CMK (cell line): ENCODE data around the gene VSTM2A.
"Not testable (repeated sequence)": the region's sequence is repeated elsewhere in the genome, so short reads cannot be mapped to it uniquely, and the experiment has no call there.

Experiments used
- DNase-seq: peaks from one replicate; pipeline ENCODE4 v3.0.0-alpha.2; 2010; ENCODE audit warnings: low read depth

The VSTM2A gene, protein sequence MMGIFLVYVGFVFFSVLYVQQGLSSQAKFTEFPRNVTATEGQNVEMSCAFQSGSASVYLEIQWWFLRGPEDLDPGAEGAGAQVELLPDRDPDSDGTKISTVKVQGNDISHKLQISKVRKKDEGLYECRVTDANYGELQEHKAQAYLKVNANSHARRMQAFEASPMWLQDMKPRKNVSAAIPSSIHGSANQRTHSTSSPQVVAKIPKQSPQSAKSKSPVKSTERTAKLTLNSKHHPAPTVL

DNA sequence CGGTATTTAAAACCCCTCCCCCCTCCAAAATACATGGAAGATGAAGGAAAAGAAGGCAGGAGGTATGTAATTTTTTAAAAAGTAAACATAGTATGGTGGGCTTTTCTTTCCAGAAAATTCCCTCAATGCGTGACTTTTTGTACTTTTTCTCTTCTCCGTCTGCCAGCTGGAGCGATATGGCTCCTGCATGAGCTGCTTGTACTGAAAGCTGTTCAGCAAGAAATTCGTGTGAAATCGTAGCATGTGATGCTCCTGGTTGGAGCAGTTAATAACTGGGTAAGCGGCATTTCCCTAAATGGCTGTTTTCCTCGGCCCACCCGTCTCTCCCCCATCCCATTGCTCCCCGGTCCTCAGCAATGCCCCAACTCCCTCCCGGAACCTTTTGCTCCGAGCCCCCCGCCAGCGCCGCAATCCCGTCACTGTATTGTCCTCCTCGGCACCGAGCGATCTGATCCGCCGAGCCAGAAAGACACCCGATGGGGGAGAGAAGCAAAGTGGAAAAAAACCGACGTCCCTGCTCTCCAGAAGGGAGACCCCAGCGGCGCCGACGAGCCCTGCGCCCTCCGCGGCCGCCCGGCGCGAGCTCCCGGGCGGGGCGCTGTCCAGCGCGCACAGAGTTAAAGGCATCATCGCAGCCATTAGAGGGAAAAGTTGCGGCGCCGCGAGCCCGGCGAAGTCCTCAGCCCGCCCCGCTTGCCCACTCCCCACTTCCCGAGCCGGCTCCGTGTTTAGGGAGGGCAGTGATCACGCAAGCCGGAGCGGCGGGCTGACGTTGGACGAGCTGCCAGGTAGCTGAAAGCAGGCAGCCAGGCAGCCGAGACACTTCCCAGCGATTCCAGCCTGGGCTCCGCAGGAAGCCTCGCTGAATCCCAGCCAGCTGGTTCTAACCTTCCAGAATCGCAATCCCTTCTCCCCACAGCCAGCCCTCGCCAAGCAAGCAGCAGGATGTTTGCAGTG lies at the start of gene VSTM2A:
TSS of gene VSTM2A (plus strand) at position 707 of the 957 bp plus-strand sequence. CDS start 356 bp downstream, outside the sequence.
- DNase-seq: no peak

DNA sequence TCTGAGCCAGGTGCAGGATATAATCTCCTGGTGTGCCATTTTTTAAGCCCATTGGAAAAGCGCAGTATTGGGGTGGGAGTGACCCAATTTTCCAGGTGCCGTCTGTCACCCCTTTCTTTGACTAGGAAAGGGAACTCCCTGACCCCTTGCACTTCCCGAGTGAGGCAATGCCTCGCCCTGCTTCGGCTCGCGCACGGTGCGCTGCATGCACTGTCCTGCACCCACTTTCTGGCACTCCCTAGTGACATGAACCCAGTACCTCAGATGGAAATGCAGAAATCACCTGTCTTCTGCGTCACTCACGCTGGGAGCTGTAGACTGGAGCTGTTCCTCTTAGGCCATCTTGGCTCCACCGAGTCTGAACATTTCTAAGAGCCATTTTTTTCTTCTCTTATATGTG lies 37.6 kb upstream of the VSTM2A start:
- not testable (repeated sequence) for DNase-seq

DNA sequence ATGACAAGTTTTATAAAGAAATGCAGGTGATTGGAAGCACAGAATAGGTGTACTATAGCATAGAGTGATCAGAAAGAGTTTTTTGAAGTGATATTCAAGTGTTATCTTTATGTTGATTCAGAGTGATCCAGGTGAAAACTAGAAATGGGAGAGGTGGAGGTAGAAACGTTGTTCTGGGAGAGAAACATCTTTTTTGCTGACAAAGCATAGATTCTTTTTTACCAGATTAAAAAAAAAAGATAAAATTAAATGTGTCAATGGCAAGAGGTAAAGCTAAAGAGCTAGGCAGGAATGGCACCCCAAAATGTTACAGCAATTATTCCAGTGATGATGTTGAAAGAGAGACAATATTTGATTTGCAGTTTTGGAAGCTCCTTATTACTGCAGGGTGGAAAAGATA lies 12.6 kb upstream of the VSTM2A start:
- no peak for DNase-seq

DNA sequence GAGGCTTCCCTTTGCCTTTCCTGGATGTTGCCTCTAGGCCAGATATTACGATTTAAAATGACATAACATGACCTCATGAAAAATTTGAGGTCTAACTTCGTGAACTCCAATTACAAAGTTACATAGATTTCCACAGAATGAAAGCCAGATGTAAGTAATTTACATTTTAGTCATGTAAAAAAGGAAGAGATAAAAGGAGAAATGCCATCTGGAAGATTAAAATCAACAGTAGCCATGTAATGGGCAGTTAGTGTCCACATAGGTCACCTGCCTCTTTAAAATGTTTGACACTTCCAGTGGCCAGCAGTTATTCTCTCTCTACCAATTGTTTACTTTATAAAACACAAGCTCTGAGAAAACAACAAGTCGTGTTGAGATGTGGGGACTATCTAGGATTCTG lies 4.1 kb upstream of the VSTM2A start:
- no peak for DNase-seq

DNA sequence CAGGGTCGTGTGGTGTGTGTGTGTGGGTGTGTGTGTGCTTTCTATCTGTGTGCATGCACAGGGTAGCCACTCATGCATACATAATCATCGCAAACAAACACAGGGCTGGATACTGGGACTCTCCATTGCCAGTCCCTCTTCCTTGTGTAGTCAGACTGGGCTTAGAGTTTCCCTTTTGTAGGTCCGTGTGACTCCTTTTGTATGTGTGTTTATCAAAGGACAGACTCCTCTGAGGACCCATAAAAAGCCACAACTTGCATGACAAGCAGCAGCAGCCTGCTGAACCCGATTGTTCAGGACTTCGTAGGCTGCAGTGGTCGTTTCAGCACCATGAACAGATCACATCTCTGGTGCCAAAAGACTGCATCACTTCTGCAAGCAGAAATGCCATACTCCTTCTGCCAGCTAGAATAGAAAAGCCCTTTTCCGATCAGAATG lies 895 bp downstream of the VSTM2A start:
- no peak for DNase-seq

DNA sequence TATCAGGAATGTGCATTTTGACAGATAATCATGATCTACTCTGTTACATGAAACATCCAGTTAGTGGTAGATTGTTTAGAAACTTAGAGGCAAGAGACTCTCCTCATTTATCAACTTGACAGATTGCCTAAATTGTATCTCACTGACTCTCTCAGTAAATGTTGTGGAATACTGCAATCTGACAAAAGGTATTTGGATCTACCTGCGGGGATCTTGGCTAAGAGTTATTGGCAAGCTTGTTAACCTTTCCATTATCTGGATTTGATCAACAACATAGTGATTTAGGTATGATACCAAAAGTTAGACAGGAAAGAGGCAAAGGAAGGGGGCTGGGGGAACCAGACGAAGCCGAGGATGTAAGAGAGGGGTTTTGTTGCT lies 2.0 kb downstream of the VSTM2A start:
- DNase-seq: no peak

DNA sequence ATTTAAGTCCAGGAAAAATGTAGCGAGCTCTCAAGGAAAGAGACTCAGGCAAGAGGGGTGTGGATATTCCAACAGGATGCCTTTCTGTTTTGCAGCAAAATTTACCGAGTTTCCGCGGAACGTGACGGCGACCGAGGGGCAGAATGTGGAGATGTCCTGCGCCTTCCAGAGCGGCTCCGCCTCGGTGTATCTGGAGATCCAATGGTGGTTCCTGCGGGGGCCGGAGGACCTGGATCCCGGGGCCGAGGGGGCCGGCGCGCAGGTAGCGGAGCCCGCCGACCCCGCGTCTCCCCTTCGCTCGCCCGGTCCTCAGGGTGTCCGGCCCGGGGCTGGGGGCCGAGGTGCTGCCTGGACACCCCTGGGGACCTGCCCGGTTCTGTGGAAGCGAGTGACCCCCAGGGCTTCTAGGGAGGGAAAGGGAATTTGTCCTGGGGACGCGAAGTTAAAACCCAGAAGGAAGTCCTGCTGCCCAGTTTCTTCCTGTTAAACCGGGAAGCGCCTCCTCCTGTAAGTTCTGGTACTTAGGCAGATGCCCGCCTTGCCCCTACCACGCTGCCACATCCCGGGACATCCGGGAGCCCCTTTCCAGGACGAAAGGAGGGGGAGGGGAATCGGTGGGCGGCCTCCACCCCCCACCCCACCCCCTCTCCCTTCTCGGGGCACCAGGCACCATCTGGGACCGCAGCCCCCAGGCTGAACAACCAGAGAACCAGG lies 2.5 kb downstream of the VSTM2A start:
- no peak for DNase-seq

DNA sequence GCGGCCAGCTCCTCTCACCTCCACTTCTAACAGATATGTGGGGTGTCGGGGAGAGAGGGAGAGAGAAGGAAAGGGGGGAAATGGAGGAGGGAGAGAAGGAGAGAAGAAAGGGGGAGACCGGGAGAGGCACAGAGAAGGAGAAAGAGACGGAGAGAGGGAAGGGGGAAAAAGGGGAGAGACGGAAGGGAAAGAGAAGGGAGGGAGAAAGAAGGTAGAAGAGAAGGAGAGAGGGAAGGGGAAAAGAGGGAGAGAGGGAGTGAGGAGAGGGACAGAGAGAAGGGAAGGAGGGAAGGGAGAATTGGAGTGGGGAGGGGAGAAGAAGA lies 3.0 kb downstream of the VSTM2A start:
- no peak for DNase-seq

DNA sequence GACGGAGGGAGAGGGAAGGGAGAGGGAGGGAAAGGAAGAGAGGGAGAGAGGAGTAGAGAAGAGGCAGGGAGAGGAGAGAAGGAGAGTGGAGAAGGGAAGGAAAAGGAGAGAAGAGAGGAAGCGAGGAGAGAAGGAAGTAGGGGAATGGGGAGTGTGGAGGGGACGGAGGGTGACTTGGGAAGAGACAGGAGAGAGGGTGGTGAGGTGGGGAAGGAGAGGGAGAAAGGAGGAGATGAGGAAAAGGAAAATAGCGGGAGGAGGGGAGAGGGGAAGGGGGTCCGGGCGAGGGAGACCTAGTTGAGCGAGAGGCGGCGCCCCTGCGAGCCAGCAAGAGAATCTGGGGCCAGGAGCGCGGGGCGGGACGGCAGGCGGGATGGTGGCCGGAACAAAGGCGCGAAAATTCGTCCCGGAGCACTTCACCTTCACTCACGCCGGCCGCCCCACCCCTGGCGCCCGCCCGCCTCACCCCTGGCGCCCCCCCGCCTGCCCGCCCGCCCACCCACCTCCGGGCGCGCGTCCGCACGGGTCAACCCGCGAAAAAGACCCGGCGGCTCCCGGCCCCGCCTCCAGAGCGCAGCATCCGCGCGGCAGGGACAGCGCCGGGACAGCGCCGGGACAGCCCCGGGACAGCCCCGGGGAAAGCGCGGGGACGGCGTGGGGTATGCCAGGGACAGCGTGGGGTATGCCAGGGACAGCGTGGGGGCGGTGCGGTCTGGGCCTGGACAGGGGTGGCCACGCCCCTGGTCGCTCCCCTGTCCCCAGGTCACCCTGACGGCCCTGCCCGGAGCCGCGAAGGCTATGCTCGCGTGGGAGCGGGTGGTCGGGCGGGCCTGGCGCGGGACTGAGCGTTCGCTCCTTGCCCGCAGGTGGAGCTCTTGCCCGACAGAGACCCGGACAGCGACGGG lies 4.2 kb downstream of the VSTM2A start:
- no peak for DNase-seq

DNA sequence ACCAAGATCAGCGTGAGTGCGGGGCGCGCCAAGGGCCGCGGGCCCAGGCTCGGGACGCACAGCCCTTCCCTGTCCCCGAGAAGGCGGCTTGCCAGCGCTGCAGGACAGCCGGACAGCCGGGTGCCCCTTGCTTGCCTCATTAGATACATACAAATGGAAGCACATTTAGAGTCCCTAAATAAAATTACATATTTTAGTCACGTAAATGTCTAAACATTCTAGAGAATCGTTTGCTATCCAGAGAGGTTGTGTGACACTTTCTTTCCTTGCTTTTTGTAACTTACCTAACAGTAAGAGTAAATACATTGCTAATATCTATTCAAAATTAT lies 4.8 kb downstream of the VSTM2A start:
- DNase-seq: no peak

DNA sequence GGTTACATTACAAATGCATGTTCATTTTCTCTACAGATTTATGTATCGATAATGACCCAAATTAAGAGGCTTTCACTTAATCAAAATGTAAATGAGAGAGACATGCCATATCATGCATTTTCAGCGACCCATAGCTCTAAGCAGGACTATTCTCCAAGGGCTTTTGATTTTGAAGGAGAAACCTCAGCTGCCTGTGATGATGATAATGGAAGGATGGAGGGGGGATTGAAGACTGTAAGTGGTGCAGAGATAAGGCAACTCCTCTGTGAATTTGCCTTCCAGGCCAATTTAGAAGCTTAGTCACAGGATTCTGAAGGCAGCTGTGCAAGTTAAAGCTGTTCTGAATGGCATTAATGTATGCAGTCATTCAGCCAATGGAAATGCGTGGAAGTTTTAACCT lies 8.3 kb downstream of the VSTM2A start:
- DNase-seq: no peak

DNA sequence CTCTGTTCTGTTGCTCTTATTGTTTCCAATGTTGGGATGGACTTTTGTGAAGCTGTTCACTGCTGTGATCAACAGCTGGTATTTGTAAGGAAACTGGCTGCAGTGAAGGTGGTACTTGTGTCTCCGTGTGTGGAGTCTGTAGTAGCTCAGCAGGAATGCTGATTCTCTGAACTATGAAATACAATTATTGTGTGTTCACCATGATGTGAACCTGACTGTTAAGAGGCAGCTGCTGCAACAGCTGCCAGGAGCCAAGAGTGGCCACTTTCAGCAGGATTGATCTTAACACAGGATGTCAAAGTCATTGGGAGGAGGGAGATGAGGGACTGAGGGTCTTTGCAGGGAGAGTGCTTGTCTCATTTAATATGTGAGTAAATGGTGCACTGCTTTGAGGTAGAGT lies 13.9 kb downstream of the VSTM2A start:
- DNase-seq: no peak

DNA sequence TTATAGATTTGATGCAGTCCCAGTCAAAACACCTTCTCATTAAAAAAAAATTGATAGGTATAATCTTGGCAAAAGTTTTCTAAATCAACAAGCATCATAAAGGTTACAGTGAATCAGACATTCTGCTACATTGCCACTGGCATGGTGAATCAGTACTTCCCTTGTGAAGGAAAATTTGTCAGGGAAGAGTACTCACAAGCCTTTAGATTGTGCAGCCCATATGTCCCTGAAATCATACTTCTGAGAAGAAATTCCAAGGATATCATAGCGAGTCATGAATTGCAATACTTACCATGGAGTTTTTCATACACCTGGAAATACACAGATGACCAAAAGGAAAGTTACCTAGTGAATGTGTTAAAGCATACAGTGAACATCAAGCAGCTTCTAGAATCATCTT lies 17.2 kb downstream of the VSTM2A start:
- DNase-seq: no peak

DNA sequence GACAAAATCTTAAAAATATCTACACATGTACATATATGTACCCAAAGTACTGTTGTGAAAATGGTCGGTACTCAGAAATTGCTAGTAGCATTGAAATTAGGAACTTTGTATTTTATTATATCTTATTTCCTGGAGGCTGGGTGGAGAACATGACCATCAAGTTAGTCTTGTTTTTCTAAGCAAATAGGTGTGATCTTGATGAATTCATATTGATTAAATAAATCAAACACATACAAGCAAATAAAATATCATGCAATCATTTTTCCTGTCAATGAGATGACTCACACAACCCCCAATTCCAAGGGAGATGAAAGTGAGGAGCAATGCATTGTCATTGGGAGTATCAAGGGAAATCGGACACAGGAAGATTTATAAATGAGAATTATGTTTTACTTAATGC lies 18.0 kb downstream of the VSTM2A start:
- DNase-seq: no peak

DNA sequence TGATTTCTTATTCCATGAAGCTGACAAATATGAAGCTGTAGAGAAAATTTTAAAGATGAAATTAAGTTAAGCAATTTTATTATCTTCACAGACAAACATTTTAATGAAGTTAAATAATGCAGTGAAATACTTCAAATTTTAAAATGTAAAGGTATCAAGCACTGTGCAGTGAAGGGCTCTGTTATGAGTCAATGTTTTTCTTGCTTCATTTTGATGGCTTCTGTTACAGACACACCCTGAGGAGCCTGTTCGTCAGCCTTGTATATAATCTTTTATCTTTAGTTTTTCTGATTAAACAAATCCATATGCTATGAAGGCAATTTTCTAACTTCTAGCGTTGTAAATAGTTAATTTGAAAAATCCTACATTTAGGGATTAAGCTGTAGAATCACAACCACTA lies 18.5 kb downstream of the VSTM2A start:
- no peak for DNase-seq

DNA sequence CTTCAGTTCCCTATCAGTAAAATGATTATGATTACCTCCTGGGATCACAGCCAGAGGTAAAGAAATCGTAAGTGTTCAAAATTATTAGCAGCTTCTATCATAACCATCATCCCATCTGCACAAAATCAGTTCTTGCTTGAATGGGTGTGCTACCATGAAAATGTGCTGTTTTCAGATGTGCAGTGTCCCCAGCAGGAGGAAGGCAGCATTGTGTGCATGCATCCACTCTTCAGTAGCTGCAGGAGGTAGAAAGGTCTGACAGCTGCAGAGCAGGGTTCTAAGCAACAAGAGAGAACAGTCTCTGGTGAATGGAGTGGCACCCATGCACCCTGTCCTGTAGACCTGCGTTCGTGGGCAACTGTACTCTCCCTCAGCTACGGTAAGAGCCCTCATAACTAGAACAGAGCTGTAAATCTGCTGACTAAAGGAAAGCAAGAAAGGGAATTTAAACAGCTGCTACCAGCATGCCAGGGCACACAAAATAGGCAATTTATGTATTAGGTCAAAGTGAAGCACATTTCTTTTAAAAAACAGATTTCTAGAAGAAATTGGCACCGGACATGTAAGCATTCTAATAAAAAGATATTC lies 21.2 kb downstream of the VSTM2A start:
- no peak for DNase-seq

DNA sequence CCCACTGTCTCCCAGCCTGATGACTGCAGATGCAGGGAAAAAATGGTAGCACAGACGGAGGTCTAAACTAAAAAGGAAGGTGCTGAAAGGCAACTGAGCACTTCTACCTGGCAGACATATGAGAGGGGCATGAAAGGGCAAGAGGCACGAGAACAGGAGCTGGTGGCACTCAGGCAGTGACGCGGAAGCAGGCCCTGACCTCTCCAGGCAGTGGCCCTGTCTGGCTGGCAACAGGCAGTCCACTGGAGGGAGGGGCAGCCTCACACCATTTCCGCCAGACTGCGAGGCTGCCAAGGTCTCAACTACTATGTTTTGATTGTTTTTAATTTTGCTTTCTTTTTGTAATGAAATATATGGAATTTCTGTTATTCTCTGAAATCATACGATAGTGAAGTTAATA lies 23.3 kb downstream of the VSTM2A start:
- no peak for DNase-seq

DNA sequence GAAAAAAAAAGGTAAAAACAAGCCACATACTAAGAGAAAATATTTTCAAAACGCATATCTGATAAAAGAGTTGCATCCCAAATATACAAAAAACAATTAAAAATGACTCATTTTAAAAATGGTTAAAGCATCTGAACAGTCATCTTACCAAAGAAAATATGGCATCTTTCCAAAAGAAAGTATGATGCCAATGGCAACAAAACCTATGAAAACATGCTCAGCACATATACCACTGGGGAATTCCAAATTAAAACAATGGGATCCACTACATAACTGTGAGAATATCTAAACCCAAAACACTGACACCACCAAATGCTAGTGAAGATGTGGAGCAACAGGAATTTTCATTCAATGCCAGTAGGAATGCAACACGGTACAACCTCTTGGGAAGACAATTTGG lies 39.3 kb downstream of the VSTM2A start:
- no peak for DNase-seq

DNA sequence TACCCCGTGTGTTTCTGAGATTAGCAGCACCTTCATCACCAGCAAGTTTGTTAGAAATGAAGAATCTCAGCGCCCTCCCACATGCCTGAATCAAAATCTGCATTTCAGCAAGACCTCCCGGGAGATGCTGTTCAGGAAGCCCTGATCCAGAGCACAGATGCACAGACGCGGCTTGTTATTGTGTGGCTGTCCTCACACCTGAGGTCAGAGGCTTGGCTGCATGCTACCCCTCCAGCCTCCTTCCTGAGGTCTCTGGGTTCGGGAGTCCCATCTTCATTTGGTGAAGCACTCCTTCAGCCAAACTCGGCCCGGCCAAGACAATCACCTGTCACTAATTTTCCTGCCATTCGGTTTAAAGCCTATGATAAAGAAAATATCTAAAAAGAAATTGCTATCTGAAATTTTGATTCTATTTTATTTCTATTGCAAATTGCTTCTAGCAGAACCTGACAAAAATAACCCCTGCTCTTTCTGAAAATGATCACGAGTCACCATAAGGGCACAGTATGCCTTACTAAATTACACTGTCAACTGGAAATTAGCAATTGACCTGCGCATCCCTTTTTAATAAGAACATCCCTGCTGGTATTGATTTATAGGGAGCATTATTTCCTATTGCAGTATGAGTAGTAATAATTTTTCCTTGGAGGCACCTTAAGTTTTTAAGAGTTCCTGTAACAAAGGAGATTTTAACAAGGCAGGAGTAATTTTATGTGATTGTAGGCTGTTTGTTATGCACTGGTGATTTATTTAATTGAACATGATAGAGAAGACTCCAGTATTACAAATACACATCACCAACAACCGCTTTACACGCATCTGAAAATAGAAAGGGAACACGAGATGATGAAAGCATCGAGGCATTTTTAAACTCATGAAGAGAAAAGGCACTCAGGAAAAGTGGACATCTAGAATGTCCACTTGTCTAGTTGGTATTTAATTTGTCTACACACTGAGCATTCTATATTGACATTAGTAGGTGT lies 49.5 kb downstream of the VSTM2A start:
- no peak for DNase-seq

DNA sequence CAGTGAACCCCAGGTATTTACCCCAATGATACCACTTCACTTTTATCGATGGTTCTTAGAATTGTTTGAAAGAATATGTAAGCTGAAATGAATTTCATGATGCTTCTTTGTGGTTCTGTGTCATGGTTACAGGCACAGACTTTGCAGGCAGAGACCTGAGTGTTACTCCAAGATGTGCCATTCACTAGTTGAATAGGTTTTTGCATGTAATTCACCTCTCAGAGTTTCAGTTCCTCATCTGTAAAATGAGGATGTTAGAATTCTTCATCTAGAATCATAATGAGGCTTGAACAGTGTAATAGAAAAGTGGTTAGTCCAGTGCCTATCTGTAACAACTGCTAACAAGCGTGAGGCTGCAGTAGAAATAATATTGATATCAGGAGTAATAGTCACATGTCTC lies 54.6 kb downstream of the VSTM2A start:
- no peak for DNase-seq
